Astrocyte of the cerebellum (primary cell): ENCODE results near the gene DPP6.
A peak's percentile ranks its signal among the peaks of the same experiment; 100 is the strongest.

ENCODE experiments used
- DNase-seq: peaks from one replicate; pipeline ENCODE4 v3.0.0-alpha.2; 2011; ENCODE audit warnings: low read depth
- H3K4me3 ChIP-seq: 2 replicates; pipeline ENCODE4 v1.5.1; 2011; ENCODE audit warnings: mild to moderate bottlenecking, low read depth, low read length, moderate library complexity
- CTCF ChIP-seq: IDR thresholded peaks from 2 replicates; pipeline ENCODE4 v1.5.1; 2012; ENCODE audit warnings: low read length, low read depth, moderate library complexity, mild to moderate bottlenecking; ENCODE audit errors: missing control alignments
- in situ Hi-C: cut with HindIII; loops from 2 replicates; pipeline ENCODE4 v1.10.0; 2017; ENCODE audit warnings: low sequenced_read_pairs

The DPP6 gene

GRCh38 chr7:154623399-154623798, 571.2 kb downstream of the DPP6 start:
- DNase-seq = no peak
- H3K4me3 ChIP-seq = no peak overlapping the region
- no peak for TF ChIP-seq CTCF
- in situ Hi-C loops = no loop called here

- in situ Hi-C loops = no loop called here
- no peak for TF ChIP-seq CTCF
- DNase-seq = peak; percentile 44
Observed at GRCh38 chr7:154627646-154628290, 575.6 kb downstream of the DPP6 start.

GRCh38 chr7:154628556-154628955, 576.4 kb downstream of the DPP6 start:
- H3K4me3 ChIP-seq = no peak overlapping the region
- no peak for TF ChIP-seq CTCF
- in situ Hi-C loops = no loop called here

More at GRCh38 chr7:154627646-154628290, 575.6 kb downstream of the DPP6 start:
- H3K4me3 ChIP-seq = no peak overlapping the region

GRCh38 chr7:154631162-154631561, 579.0 kb downstream of the DPP6 start:
- in situ Hi-C loops = no loop called here
- DNase-seq = no peak

More at GRCh38 chr7:154628556-154628955, 576.4 kb downstream of the DPP6 start:
- no peak for DNase-seq

GRCh38 chr7:154633641-154634040, 581.4 kb downstream of the DPP6 start:
- no peak for DNase-seq
- TF ChIP-seq CTCF = no peak
- in situ Hi-C loops = no loop called here
- no peak overlapping the region for H3K4me3 ChIP-seq

More at GRCh38 chr7:154631162-154631561, 579.0 kb downstream of the DPP6 start:
- no peak overlapping the region for H3K4me3 ChIP-seq
- TF ChIP-seq CTCF = no peak

GRCh38 chr7:154638286-154638685, 586.1 kb downstream of the DPP6 start:
- in situ Hi-C loops = no loop called here
- TF ChIP-seq CTCF = no peak
- DNase-seq = peak; percentile 18
- H3K4me3 ChIP-seq = no peak overlapping the region
